TTC549 (cell line): ENCODE results near the gene STIMATE.

Experiments
- FAIRE-seq: peaks from 2 replicates; lab custom pipeline; 2012; peaks lifted over from hg19 to GRCh38; lab: Jason Lieb, UNC

Gene STIMATE

DNA sequence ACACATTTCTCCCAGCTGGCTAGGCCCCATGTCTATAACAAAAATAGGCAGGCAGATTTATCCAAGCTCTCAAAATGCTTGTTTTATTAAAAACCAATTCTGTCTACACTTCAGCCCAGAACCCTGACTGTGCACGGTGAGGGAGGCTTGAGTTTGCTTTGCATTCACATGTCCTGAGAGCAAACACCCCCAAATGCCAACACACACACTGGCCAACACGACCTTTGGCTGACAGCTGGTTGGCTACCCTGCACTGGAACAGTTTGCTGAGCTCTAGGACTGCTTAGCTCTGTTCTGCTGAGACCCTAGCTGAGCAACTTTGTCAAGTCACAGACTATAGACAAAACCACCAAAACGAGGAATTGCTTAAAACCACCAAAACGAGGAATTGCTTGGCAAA lies 3.6 kb downstream of the STIMATE start:
- FAIRE-seq: no peak

DNA sequence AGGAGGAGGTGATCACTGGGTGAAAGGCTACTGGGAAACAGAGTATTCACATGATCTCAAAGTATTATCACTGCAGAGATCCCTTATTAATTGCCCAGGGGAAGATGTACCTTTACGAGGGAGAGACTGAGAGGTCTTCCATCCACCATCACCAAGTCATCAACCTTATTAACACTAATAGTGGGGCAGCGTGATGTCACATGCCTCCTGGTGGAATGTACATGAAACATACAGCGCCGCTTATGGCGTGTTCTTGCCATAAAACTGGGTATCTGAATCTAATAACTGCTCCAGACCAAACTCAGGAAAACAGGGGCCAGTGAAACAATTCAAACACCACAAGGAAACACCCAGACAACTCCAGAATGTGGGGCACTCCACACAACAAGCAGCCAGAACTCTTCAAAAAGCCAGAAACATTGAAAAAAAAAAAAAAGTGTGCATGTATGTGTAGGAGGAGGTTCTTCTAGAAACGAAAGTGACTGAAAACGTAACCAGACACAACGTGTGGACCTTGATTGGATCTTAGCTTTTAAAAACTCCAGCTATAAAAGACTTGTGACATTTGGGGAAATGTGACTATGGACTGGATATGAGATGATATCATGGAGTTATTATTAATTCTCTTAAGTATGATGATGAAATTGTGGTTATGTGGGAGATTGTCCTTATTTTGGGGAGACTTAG lies 4.6 kb downstream of the STIMATE start:
- FAIRE-seq: no peak

DNA sequence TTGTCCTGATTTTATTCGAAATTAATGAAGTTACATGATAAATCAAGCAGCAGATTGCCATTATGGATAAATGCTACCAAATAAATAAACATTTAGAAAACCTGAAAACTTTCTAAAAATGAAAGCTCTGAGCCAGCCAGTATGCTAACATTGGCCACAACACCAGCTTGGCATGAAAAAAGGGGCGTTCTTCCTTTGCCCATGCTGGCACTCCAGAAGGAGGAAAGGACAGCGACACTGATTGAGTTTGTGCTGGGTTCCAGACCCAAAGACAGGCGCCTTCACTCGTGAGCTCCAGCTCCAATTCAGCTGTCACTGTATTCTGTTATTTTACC lies 5.1 kb downstream of the STIMATE start:
- FAIRE-seq: no peak

DNA sequence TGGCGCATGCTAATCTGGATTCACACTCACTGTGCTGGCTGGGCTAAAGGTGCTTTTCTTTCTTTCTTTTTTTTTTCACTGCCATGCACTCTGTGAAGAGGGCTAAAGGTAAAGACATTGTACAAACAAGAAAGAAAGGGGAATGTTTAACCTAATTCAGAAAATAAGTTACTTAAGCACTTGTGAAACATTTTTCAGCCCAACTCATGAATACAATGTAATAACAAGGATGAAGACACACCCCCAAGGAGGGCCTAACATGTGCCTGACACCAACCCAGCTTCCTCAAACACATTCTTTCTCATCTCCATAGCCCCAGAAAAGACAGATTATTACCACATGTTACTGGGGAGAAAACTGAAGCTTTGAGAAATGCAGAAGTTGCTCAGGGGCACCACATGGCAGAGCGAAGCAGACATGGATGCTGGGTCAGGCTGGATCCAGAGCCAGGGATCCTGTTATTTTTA lies 5.7 kb downstream of the STIMATE start:
- no peak for FAIRE-seq

DNA sequence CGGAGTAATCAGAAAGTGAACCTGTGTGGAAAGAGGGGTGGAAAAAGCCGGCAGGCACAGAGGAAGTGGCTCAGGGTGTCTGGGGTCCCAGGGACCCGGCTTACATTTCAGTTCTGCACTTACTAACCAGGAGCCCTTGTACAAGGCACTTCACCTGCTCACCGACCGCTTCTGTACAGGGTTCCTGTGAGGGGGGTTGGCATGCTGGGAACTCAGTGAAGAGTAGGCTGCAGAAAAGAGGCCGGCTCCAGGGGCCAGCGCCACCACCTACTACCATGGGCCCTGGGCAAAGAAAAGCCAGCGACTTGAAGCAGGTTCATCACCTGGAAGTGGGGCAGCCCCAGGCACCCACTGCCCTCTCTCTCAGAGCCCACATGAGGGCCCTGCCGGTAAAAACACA lies 6.2 kb downstream of the STIMATE start:
- FAIRE-seq: no peak

DNA sequence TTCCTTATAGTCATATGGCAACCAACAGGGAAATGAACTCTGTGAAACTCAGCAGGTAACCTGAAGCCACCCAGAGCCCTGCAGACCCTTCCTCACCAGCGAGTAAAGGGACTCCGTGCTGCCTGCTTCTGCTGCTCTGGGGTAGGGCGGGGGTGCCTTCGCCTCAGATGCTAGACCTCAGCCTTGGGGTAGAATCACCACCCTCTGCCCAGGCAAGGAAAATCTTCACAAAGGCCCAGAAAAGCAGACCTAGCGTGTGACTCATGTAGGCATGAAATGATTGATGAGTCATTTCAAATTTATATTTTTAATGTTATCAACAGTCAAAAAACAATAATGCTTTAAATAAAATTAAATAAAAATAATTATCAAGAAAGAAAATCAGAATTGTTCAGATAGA lies 6.6 kb downstream of the STIMATE start:
- FAIRE-seq: no peak

DNA sequence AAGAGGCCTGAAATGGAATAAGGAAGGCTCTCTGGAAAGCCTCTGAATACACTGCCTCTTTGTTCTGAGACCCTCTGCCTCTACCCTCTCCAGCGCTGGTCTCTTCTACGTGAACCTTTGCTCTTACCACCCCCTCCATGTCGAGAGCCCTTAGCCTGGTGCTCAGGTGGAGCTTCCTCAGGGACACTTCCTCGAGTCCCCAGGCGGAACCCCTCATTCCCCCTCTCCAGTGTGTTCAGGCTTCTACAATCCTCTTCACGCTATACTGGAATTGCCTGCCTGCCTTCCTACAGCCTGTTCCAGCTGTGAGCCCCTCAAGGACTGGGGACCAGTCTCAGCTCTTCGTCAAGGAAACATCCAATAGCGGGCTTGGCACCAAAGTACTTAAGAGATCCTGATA lies 7.4 kb downstream of the STIMATE start:
- no peak for FAIRE-seq

DNA sequence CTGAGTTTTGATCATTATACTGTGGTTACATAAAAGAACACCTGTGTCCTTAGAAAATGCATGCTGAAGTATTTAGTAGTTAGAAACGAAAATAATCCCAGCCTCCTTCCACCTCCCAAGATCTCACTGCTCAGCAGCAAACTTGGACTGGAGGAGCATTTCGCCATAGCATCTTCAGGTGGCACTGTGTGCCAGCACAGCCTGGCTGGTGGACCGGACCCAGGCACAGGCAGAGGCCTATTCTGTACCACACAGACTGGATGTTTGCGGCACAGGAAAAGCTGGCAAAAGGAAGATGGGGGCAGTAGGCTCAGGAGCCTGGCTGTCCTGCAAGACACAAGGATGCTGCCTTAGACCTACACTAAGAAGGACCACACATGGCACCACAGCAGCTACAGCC lies 10.2 kb downstream of the STIMATE start:
- no peak for FAIRE-seq

DNA sequence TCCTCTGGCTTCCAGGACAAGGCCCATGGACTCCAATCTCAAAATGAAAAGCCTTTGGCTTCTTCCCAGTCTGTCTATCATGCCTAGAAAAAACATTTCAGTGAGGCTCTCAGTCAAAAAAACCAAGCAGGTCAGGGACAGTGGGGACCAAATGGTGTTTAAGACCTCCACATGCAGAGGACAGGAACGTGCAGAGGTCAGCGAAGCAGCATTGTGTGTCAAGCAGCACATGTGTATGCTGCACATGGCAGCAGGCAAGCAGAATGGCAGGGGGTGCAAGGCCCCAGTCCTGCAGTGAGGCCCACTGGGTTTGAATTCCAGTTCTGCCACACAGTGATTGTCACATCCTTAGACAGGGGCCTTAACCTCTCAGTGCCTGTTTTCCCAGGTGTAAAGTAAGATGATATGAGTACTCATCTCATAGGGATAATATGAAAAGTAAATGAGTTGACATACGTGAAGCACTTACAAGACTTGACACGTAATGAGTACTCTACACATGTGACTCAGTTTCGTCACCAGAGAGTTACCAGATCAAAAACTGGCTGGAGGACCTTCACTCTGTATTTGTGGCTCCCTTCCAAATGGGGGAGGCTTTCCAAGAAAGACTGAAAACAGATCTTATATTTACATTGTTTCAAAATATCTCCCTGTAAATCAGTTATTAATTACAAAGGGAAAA lies 11.2 kb downstream of the STIMATE start:
- no peak for FAIRE-seq

DNA sequence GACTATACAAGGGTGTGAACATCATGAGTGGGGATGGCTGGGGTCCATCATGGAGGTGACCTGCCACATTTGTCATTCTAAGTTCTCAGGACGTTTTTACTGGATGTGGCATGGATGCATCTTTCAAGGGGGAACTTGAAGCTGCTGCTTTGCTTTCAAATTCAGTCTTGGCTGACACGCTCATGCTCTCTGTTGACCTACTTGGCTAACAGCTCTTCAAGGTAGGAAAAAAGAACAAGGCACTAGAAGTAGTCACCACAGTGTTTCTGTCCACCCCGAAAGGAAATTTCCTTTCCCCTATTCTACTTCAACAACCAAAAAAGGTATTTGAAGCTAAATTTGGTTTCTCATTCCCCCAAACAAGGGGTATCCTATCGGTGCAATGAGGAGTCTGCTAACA lies 15.0 kb downstream of the STIMATE start:
- no peak for FAIRE-seq

DNA sequence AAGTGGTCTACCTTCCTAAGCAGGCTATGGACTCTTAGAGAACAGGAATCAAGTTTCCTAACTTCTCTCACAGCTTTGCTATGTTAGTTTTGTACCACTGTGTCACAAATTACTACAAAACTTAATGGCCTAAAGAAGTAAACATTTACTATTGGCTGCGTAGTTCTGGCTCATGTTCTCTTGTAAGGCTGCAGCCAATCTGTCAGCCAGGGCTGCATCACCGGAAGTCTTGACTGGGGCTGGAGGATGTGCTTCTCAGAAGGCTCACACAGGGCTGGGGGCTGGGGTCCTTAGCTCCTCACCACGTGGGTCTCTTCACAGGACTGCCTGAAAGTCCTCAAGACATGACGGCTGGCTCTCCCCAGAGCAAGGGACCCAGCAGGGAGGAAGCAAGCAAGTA lies 15.5 kb downstream of the STIMATE start:
- no peak for FAIRE-seq

DNA sequence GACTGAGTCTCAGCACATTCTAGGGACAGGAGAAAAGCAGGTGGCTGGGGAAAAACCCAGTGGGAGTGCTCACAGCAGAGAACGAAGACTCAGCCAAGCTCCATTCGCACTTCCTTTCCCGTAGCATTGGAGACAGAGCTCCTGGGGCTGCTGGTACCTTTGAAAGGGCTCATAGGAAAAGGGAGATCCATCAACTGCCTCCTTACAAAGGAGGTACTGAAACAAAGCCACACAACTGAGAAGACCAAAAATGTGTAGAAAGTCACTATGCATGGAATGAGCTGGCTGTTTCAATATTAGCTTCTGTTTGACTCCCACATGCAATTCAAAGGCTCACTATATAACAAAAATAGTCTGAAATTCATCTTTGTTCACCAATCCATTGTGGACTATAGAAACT lies 16.9 kb downstream of the STIMATE start:
- FAIRE-seq: no peak

DNA sequence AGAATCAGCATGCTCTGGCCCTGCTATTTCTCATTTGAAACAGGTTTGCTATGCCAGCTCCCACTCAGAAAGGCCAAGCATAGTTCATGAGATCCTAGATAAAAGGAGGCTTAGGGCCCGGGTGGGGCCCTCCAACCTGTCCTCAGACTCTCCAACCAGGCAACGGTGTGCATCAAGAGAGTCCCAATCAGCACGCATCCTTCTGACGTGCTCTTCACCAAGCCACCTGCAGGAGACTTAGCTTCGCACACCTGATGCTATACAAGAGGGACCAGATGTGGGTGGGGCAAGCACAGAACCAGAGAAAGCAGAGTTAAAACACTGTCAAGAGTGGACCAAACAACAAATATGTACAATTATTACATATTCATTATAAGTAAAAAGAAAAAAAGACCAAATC lies 17.3 kb downstream of the STIMATE start:
- no peak for FAIRE-seq

DNA sequence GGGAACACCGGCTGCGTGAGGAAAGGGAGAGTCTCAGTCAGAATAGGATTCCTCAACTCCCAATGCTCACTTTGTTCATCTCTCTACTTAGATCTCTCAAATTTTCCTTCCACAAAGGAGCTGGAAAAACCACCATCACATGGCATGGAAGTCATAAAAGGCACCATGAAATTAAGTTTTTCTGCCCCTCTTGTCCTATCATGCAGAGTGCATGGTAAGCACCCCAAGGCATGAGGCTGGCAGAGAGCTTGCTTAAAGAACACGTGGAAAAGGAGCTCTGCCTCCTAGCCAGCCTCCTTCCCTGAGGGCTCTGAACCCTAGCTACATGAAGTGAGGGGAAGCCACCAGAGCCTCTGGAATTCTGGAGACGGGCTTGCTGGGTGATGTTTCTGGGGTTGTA lies 17.8 kb downstream of the STIMATE start:
- FAIRE-seq: no peak

DNA sequence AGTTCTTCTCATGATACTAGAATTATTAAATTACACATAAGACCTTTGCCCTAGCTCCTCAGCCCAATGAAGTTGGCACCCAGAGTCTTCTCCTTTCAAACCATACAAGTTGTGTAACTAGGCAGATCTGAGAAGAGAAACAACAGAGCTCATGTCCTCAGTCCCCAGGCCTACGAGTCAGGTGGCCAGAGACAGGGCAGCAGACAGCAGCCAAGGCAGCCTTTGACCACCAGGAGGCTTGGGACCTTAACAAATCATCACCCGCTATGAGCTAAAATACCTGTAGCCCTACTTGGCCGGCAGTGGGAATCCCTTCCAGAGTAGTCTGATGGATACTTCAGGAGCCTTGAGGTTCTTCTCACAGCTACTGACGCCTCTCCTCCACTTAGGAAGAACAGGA lies 18.3 kb downstream of the STIMATE start:
- no peak for FAIRE-seq

DNA sequence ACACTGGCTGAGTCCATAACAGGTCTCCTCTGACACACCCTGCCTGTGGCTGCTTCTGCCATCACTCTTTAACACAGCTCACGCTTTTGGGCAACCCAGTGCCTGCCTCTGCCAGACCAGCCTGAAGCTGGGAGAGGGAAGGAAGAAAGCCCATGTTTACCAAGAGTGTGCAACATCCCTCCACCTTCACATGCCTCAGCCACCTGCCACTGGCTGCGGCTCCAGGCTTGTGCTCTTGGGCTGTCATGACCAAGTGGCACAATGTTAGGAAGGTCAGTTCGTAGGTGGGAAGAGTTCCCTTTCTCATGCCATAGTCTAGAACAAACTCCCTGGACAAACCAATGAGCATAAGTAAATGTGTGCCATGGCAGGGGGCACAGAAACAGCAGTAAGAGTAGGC lies 20.3 kb downstream of the STIMATE start:
- FAIRE-seq: no peak

DNA sequence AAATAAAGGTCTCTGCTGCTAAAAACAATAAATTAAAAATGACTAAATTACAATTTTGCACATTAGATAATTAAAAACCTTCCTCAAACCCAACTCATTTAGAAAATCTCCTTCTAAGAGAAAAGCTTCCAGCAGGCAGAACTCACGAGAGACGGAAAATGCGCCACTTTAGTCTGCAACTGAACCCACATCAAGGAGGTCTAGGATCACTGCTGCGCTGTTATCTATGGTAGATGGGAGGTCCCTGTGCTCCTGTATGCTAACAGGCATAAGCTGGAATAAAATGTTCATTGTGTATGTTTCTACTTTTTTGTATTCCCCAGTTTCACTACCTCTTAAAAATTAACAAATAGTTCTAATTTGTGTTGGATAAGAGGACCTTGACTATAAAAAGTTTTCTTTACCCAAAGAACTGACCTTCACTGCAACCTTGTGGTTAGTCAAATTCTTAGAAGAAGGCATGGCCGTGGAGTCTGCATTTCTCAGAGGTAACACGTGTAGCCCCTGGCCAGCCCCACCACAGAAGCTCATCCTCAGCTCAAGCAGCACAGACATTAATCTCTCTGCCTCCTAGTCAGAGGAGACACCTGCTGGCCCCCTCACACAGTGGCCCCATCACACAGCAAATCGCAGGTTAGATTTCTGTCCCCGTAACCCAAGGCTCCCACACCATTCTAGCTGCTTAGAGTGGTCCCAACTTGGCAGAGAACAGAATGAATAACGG lies 22.3 kb downstream of the STIMATE start:
- no peak for FAIRE-seq

DNA sequence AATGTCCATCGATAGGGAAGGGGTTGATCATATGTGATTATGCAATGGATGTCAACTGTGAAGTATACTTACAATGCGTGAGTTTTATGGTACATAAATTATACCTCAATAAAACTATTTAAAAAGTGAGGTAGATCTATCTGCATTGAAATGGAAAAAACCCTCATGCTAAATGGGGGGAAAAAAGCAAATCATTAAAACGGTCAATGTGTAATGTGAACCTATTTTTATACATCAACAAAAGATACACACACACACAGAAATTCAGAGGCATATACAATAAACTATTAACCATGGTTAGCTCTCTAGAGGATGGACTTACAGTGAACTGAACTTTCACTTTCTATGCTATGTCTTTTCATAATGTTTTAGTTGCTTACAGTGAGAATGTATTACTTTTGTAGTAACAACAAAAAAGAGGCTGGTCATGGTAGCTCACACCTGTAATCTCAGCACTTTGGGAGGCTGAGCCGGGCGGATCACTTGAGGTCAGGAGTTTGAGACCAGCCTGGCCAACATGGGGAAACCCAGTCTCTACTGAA lies 23.1 kb downstream of the STIMATE start:
- no peak for FAIRE-seq

DNA sequence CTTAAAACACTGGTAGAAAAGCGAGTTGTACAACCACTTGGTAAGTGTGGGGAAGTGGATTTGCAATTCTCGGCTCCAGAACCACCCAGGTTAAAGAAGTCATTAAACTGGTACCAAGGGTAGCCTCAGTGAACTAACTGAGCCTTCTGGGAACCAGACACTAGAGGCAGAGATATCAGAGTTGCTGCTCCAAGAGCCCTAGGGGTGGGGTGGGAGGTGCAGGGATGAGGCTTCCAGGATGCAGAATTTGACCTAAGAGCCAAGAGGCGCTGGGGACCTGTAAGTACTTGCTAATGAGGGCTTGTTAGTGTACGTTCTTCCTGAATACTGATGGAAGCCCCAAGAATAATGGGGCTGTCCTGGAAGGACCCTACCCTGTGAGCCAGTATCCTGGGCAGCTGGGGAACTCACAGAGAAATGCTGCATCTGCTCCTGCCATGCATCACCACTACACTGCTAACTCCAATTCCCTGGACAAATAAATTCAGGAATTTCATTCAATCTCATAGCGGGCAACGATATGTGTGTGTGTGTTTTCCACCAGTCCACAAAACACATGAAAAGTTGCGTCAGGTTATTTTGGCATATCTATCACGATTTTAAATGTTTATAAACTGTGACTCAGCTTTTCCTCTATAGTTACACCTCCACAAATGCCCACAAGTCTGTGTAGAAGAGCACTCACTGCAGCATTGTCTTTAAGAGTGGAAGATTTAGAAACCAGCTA lies 23.8 kb downstream of the STIMATE start:
- FAIRE-seq: no peak

DNA sequence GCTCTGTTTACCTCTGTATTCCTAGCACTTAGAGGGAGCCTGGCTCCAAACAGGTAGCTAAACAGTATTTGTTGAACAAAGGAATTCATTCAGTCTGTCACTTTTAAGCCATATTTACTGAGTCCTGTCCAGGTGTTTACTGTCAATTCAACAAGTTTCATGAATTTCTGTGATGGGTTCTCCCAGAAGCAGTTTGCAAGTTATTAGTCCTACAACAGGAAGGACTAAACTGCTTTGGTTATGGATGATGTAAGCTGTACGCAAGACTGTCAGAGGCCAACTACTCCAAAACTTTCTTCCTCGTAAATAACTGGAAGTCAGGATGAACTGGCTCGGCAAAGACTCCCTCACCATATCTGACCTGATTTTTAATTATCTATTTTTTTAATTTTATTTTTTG lies 25.1 kb downstream of the STIMATE start:
- FAIRE-seq: no peak

DNA sequence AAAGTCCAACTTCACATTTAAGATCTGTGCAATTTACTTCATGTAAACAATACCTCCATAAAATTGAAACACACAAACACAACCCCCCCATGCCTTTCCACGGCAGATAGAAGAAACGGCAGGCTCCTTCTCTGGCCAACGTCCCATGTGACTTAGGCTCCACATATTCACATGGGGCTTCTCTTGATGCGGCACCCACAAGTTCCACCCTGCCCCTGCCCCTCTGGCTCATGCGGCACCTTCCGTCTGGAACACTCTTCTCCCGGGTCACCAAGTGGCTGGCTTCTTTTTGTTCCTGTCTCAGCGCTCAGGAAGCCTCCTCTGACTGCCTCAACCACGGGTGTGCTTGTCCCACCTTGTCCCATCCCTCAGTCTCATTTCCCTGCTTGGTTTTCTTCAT lies 25.6 kb downstream of the STIMATE start:
- FAIRE-seq: no peak

DNA sequence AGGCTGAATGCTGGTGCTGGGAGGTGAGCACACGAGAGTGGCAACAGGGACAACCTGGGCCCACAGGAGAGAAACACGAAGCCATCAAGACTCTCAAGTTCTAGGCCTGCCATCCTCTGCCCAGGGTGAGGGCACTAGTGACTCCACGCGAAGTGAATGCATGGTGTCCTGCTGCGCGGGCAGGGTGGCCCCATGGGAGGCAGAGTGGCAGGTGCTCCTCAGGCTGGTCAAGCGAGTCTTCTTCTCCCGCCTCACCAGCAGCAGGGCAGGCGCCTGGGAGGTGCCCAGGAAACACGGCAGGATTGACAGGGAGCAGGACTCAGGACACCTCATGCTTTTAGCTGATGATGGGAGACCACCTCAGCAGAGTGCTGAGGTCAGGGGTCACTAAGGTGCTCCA lies 26.9 kb downstream of the STIMATE start:
- FAIRE-seq: no peak

DNA sequence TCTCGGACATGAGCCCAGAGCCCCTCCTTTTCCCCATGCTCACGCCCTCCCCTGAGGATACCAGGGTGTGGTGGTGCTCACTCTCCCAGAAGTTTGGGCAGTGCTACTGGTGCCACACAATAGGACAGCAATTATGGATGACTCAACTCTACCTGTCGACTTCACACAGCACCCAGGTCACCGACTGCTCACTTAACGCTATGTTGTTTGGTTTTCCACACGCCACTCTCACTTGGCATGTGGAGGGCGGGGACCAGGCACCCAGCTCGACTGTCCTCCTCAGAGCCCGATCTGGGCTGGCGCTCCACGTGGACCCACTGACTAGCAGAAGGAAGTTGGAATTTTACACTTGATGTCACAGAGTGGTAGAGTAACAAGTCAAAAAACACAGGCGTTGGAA lies 30.9 kb downstream of the STIMATE start:
- no peak for FAIRE-seq
